Neural crest cell (in vitro differentiated cells): ENCODE results near the gene PPA1. TPM values are rescaled to one million over a fixed set of nuclear protein-coding genes. Genes with fewer than 3 reads are reported as not detected.

ENCODE experiments used
- DNase-seq: peaks from one replicate; pipeline ENCODE4 v3.0.0; 2021; ENCODE audit warnings: low read depth, mixed read lengths, low spot score
- H3K27ac Mint-ChIP-seq: one replicate; pipeline ENCODE4 v1.8.0; 2021; ENCODE audit warnings: mild to moderate bottlenecking, mixed read lengths; ENCODE audit not compliant: unreplicated experiment
- H3K27me3 Mint-ChIP-seq: 2 replicates; pipeline ENCODE4 v1.8.0; 2021; ENCODE audit warnings: low read depth, mild to moderate bottlenecking, mixed read lengths
- H3K36me3 Mint-ChIP-seq: 2 replicates; pipeline ENCODE4 v1.8.0; 2021; ENCODE audit warnings: low read depth, mild to moderate bottlenecking, mixed read lengths
- H3K4me1 Mint-ChIP-seq: 2 replicates; pipeline ENCODE4 v1.8.0; 2021; ENCODE audit warnings: mixed read lengths
- H3K4me3 Mint-ChIP-seq: one replicate; pipeline ENCODE4 v1.8.0; 2021; ENCODE audit warnings: mild to moderate bottlenecking, mixed read lengths
- H3K9me3 Mint-ChIP-seq: 2 replicates; pipeline ENCODE4 v1.8.0; 2021; ENCODE audit warnings: mixed read lengths
- total RNA-seq: library from RNA; stranded (reverse); gene quantifications from 2 replicates; pipeline ENCODE4 v1.2.1, GENCODE V29; 2021
- TF ChIP-seq, protein P1 (sequence below): fragments of 200-600 bp; sonication (generic); conservative IDR thresholded peaks from 2 replicates; pipeline ENCODE4 v1.5.0; 2021; ENCODE audit warnings: antibody characterized with exemption, mild to moderate bottlenecking

PPA1 gene
- total RNA-seq, 1 donor from 2014 or later, result 179 TPM

DNA sequence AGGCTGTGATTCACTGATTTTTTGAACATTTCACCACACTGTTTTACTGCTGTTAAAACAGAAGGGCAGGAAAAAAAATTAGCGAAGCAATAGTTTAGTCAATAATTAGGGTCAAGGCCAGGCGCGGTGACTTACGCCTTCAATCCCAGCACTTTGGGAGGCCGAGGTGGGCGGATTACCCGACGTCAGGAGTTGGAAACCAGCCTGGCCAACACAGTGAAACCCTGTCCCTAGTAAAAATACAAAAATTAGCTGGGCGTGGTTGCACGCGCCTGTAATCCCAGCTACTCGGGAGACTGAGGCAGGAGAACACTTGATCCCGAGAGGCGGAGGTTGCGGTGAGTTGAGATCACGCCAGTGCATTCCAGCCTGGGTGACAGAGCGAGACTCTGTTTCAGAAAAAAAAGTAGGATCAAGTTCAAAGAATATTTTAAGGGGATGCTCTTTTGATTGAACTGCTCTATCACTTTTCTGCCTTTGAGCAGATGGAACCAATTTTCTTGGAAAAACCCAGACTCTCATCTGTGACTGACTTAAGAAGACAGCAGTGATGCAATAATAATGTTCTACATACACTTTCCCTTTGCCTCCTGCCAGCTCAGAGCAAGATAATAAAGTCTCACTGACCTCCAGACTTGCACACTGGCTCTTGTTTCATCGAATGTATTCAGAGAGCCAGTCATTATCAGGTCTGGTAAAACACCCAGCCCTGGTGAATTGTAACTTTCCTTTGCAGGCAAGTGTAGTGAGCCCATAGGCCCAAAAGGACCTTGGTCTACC, 1.6 kb upstream of the PPA1 start:
- Mint-ChIP-seq H3K27me3 (no peaks in the 10 kb centered on the region), H3K9me3 (peaks cover 7% of the 10 kb centered on the region), H3K27ac (no peak overlapping the region), H3K4me3 (peak overlapping the region; percentile 84), H3K36me3 (peaks cover 4% of the 10 kb centered on the region), H3K4me1 (peaks cover 21% of the 10 kb centered on the region)
- DNase-seq, result no peak
- TF ChIP-seq, protein P1, sequence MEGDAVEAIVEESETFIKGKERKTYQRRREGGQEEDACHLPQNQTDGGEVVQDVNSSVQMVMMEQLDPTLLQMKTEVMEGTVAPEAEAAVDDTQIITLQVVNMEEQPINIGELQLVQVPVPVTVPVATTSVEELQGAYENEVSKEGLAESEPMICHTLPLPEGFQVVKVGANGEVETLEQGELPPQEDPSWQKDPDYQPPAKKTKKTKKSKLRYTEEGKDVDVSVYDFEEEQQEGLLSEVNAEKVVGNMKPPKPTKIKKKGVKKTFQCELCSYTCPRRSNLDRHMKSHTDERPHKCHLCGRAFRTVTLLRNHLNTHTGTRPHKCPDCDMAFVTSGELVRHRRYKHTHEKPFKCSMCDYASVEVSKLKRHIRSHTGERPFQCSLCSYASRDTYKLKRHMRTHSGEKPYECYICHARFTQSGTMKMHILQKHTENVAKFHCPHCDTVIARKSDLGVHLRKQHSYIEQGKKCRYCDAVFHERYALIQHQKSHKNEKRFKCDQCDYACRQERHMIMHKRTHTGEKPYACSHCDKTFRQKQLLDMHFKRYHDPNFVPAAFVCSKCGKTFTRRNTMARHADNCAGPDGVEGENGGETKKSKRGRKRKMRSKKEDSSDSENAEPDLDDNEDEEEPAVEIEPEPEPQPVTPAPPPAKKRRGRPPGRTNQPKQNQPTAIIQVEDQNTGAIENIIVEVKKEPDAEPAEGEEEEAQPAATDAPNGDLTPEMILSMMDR, result no peak

DNA sequence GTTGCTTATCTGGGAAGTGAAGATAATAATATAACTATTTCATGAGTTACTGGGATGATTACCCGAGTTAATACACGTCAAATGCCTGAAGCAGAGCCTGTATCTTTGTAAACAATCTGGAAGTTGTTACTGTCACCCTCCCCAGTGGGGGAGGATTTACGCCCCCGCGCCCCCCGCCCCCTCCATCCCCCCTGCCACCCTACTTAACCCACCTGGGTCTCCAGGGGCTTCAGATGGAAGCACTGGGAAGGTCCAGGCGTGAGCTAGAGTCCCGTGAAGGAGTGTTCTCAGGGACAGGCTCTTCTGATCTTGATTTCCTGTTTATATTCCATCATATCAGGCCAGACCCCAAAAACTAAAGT, 691 bp upstream of the PPA1 start:
- Mint-ChIP-seq H3K36me3 (peaks cover 4% of the 10 kb centered on the region), H3K27ac (peak overlapping the region; percentile 20), H3K27me3 (no peaks in the 10 kb centered on the region), H3K9me3 (peaks cover 7% of the 10 kb centered on the region), H3K4me1 (peaks cover 22% of the 10 kb centered on the region), H3K4me3 (peak overlapping the region; percentile 99)
- TF ChIP-seq, protein P1, result no peak
- DNase-seq, result no peak

DNA sequence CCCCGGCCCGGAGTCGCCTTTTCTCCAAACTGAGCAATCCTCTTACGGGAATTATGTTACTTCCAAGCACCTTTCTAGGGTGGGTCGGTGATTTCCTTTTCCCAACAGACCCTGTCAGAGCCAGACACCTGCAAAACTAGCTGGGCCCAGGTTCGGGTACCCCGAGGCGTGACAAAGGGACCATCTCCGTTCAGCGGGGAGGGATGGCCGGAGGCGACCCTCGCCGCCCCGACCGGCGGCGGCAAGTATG, 445 bp downstream of the PPA1 start:
- H3K27ac Mint-ChIP-seq, result peak overlapping the region; percentile 96
- peaks cover 4% of the 10 kb centered on the region for H3K36me3 Mint-ChIP-seq
- H3K4me1 Mint-ChIP-seq, result peaks cover 28% of the 10 kb centered on the region
- peaks cover 4% of the 10 kb centered on the region for H3K9me3 Mint-ChIP-seq
- DNase-seq, result no peak
- peak overlapping the region; percentile 99 for H3K4me3 Mint-ChIP-seq
- TF ChIP-seq, protein P1, result no peak
- H3K27me3 Mint-ChIP-seq, result no peaks in the 10 kb centered on the region

DNA sequence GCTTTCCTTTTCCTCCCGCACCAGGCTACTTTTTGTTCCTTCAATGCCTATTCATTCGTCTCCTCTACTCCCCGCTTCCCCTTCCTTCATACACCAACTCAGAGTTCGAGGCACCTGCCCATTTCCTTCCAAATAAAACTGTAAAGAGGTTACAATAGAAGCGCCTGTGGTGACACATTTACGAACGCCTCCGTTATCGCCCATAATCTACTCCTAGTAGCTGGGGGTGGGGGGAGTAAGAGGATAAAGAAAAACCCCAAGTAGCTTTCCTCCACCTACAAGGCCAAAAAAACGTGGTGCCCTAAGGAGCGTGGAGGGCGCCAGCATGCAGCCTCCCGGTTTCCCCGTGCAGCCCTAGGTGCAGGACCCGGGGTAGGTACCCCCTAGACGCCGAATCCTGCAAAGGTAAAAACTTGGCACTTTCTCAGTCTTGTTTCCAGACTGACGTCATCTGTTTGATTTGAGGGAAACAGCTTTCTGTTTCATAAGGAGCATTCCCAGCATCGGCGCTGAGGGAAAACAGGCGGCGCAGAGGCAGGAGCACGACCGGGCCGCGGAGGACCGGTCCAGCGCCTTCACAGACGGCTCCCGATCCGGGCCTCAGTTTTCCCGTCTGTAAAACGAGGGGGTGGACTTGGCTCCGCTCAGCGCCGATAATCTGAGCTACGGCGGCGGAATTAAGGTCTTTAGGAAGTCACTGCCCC, 922 bp downstream of the PPA1 start:
- Mint-ChIP-seq H3K4me1 (peaks cover 28% of the 10 kb centered on the region), H3K27me3 (no peaks in the 10 kb centered on the region), H3K9me3 (peaks cover 3% of the 10 kb centered on the region), H3K36me3 (peaks cover 3% of the 10 kb centered on the region), H3K4me3 (peak overlapping the region; percentile 99), H3K27ac (peak overlapping the region; percentile 96)
- DNase-seq, result no peak
- TF ChIP-seq, protein P1, result no peak

DNA sequence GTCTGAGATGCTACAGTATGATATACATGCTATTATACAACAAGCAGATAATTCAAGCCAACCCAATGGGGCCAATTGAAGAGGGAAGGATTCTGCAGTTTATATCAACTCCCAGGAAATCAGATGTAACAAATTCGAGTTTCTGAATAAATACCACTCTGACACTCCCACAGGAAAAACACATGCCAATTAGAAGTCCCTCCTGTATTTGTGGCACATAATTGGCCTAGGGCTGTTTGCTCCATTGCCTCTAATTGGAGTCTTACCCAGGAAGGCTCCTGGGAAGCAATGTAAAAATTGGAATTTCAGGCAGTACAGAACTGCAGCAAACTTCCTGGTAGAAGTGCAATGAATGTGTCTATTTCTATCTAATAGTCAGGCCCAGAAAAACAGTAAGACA, 4.7 kb downstream of the PPA1 start:
- TF ChIP-seq, protein P1, result no peak
- no peak overlapping the region for H3K27ac Mint-ChIP-seq
- H3K9me3 Mint-ChIP-seq, result no peaks in the 10 kb centered on the region
- H3K4me3 Mint-ChIP-seq, result no peak overlapping the region
- H3K4me1 Mint-ChIP-seq, result peaks cover 23% of the 10 kb centered on the region
- no peak for DNase-seq
- no peaks in the 10 kb centered on the region for H3K36me3 Mint-ChIP-seq
- H3K27me3 Mint-ChIP-seq, result no peaks in the 10 kb centered on the region
